Activated T-cell treated with anti-CD3 and anti-CD28 coated beads for 4 hours (primary cell): ENCODE measurements around the gene LRRC3.
A peak's percentile ranks its signal among the peaks of the same experiment; 100 is the strongest.
"Not testable (repeated sequence)": the region's sequence is repeated elsewhere in the genome, so short reads cannot be mapped to it uniquely, and the experiment has no call there.

Source experiments
- DNase-seq: peaks from one replicate; pipeline ENCODE4 v3.0.0-alpha.2; 2020

The LRRC3 gene, protein sequence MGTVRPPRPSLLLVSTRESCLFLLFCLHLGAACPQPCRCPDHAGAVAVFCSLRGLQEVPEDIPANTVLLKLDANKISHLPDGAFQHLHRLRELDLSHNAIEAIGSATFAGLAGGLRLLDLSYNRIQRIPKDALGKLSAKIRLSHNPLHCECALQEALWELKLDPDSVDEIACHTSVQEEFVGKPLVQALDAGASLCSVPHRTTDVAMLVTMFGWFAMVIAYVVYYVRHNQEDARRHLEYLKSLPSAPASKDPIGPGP

GRCh38 chr21:44454747-44455523 lies at the start of gene LRRC3:
LRRC3 (plus strand) TSS chr21:44455510; CDS start chr21:44456645, 1,135 bp downstream.
- DNase-seq: peak; percentile 80

DNA sequence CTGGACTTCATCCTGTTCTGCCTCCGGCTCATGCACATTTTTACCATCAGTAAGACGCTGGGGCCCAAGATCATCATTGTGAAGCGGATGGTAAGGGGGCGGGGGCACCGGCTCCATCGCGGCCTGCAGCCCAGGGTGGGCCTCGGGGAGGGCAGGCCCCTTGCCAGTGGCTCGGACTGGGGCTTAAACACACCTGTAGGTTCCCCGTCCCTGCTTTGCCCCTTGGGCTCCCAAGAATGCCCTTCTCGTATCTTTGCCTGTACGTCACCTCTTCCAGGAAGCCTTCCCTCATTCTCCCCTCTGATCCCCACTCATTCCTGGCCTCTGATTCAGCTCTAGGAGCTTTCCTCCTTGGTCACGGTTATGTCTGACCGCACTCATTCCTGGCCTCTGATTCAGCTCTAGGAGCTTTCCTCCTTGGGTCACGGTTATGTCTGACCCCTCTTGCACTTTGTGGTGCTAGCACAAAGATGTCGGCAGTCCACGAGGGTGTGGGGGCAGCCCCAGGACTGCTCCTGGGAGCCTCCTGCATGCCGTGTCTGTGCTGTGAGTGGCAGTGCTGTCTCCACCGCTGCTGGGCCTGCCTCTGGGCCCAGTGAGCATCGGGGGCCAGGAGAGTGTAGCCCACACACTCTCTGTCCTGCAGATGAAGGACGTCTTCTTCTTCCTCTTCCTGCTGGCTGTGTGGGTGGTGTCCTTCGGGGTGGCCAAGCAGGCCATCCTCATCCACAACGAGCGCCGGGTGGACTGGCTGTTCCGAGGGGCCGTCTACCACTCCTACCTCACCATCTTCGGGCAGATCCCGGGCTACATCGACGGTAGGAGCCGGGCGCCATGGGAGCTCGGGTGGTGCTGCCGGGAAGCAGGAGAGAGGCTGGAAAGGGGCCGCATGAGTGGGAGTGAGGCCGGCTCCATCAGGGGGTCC lies 49.1 kb upstream of the LRRC3 start:
- DNase-seq: no peak

- no peak for DNase-seq
These were observed 48.4 kb upstream of the LRRC3 start for GRCh38 chr21:44406953-44407352.

DNA sequence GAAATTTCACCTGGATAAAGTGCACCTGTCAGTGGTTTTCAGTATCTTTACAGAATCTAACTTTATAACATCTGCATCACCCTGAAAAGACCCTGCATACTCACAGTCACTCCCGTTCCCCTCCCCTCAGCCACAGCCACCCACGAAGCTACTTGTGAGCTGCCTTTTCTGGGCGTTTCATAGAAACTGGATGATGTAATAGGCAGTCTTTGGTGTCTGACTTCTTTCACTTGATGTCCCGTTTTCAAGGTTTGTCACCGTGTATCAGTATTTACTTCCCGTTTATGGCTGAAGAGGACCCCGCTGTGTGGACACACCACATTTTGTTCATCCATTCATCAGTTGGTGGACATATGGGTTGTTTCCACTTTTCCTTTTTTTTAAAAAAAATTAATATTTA lies 47.8 kb upstream of the LRRC3 start:
- DNase-seq: peak; percentile 14

- no peak for DNase-seq
These were observed 47.1 kb upstream of the LRRC3 start for GRCh38 chr21:44408226-44408625.

- no peak for DNase-seq
These were observed 41.6 kb upstream of the LRRC3 start for GRCh38 chr21:44413566-44414290.

- DNase-seq: no peak
These were observed 40.8 kb upstream of the LRRC3 start for GRCh38 chr21:44414291-44415072.

GRCh38 chr21:44415073-44416025 lies 40.0 kb upstream of the LRRC3 start:
- no peak for DNase-seq

DNA sequence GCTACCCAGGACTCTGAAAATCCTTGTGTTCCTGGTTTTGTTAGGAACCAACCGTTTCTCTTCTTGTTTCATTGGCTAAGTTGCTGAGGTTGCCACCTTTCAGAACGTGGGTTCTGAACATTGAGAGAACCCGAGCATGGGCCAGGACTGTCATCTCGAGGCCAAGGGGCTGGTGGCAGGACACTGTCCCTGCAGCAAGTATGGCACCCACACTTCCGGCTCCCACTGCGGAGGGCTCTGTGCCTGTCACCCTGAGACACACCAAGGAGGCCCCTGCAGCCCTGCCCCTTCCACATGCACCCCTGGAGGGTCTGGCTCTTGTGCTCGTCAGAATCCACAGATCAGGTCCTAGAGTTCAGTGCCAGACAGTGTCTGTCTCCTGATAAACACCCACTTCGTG lies 39.1 kb upstream of the LRRC3 start:
- DNase-seq: no peak

DNA sequence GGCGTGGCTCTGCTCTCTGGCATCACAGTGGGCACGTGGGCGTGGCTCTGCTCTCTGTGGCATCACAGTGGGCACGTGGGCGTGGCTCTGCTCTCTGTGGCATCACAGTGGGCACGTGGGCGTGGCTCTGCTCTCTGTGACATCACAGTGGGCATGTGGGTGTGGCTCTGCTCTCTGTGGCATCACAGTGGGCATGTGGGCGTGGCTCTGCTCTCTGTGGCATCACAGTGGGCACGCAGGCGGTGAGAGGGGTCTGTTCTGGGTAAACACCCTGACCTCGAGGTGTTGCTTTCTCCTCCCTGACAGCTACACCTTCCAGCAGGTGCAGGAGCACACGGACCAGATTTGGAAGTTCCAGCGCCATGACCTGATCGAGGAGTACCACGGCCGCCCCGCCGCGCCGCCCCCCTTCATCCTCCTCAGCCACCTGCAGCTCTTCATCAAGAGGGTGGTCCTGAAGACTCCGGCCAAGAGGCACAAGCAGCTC lies 37.6 kb upstream of the LRRC3 start:
- DNase-seq: not testable (repeated sequence)

GRCh38 chr21:44418108-44418875 lies 37.0 kb upstream of the LRRC3 start:
- no peak for DNase-seq

- no peak for DNase-seq
These were observed 36.5 kb upstream of the LRRC3 start for GRCh38 chr21:44418876-44419230.

- no peak for DNase-seq
These were observed 35.6 kb upstream of the LRRC3 start for GRCh38 chr21:44419679-44420078.

GRCh38 chr21:44420416-44421205 lies 34.7 kb upstream of the LRRC3 start:
- no peak for DNase-seq

- DNase-seq: no peak
These were observed 33.1 kb upstream of the LRRC3 start for GRCh38 chr21:44421901-44422840.

DNA sequence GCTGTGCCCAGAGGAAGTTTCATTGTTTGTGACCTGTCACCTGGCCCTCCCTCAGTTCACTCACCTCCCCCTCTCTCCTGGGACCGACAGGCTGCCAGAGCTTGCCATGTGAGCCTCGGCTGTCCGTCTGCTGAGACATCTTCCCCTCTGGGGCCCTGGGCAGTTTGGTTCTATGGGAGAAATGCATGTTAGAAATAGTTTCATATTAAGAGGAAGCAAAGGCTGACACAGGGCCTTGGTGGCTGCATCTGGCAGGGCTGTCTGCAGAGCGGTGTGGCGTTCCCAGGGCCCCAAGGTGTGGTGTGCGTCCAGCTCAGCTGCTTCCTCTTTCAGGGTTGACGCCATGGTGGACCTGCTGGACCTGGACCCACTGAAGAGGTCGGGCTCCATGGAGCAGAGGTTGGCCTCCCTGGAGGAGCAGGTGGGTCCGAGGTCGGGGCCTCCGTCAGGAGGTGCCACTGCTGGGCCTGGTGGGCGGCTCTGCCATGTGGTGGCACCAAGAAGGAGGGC lies 31.9 kb upstream of the LRRC3 start:
- no peak for DNase-seq

GRCh38 chr21:44423941-44424607 lies 31.2 kb upstream of the LRRC3 start:
- DNase-seq: no peak
